CD14-positive monocyte (primary cell): Measurements from ENCODE around the gene NAXD. TPM values are rescaled to one million over a fixed set of nuclear protein-coding genes. Genes with fewer than 3 reads are reported as not detected.

ENCODE experiments used
- DNase-seq, 3 donors: peaks; one replicate each; pipeline ENCODE4 v3.0.0-alpha.2; 2011 to 2022
- H2AFZ ChIP-seq: 2 replicates; pipeline ENCODE4 v1.6.0; 2012; ENCODE audit warnings: mild to moderate bottlenecking, low read depth, low read length, inconsistent platforms; ENCODE audit not compliant: insufficient read depth, poor library complexity, severe bottlenecking
- H3K27ac ChIP-seq, 2 donors: 1 replicate in 1 of 2; 2 replicates in 1 of 2; pipeline ENCODE4 v1.5.1; 2012 to 2013; ENCODE audit warnings: low read length in 2 of 2, control low read depth in 1 of 2, inconsistent platforms in 1 of 2, low read depth in 1 of 2, mild to moderate bottlenecking in 1 of 2
- H3K27me3 ChIP-seq, 2 donors: one replicate each; pipeline versions ENCODE4 v1.6.0 to v1.6.1; 2011 to 2013; ENCODE audit warnings: low read length in 2 of 2; ENCODE audit not compliant: control insufficient read depth in 2 of 2, insufficient read depth in 2 of 2
- H3K36me3 ChIP-seq, 2 donors: replicated peaks in 1 of 2; 1 replicate in 1 of 2; 2 replicates in 1 of 2; pipeline versions ENCODE4 v1.5.1 to v1.6.1; 2012 to 2013; ENCODE audit warnings: low read length in 2 of 2, control low read depth in 1 of 2, inconsistent platforms in 1 of 2, mild to moderate bottlenecking in 1 of 2; ENCODE audit not compliant: insufficient read depth in 2 of 2, control insufficient read depth in 1 of 2
- H3K4me1 ChIP-seq, 2 donors: 1 replicate in 1 of 2; 2 replicates in 1 of 2; pipeline versions ENCODE4 v1.5.1 to v1.6.1; 2012 to 2013; ENCODE audit warnings: low read length in 2 of 2, control low read depth in 1 of 2, inconsistent platforms in 1 of 2, mild to moderate bottlenecking in 1 of 2, moderate library complexity in 1 of 2; ENCODE audit not compliant: insufficient read depth in 2 of 2, control insufficient read depth in 1 of 2
- H3K4me2 ChIP-seq: replicated peaks from 2 replicates; pipeline ENCODE3; 2012; ENCODE audit warnings: low read length, moderate library complexity, mild to moderate bottlenecking; ENCODE audit not compliant: poor library complexity, severe bottlenecking; ENCODE audit errors: extremely low read depth
- H3K4me3 ChIP-seq, 3 experiments: fragments of 200-600 bp in 1 of 3; sonication (generic) in 1 of 3; replicated peaks in 1 of 3; 1 replicate in 2 of 3; 2 replicates in 1 of 3; pipeline ENCODE4 v1.5.1; 2011 to 2013; ENCODE audit warnings: low read length in 3 of 3, mild to moderate bottlenecking in 3 of 3, control low read depth in 2 of 3, low read depth in 2 of 3, inconsistent platforms in 1 of 3, moderate library complexity in 1 of 3
- H3K79me2 ChIP-seq: 2 replicates; pipeline ENCODE4 v1.6.0; 2012; ENCODE audit warnings: mild to moderate bottlenecking, control low read depth, inconsistent platforms, low read length, moderate library complexity; ENCODE audit not compliant: insufficient read depth
- H3K9ac ChIP-seq: 2 replicates; pipeline ENCODE4 v1.6.0; 2017; ENCODE audit warnings: low read length, mild to moderate bottlenecking; ENCODE audit not compliant: insufficient read depth, poor library complexity, severe bottlenecking
- H3K9me3 ChIP-seq, 2 donors: replicated peaks in 1 of 2; 1 replicate in 1 of 2; 2 replicates in 1 of 2; pipeline versions ENCODE4 v1.5.1 to v1.6.1; 2012 to 2013; ENCODE audit warnings: low read length in 2 of 2, control low read depth in 1 of 2; ENCODE audit not compliant: control insufficient read depth in 1 of 2, insufficient read depth in 1 of 2
- H4K20me1 ChIP-seq: 2 replicates; pipeline ENCODE4 v1.6.0; 2012; ENCODE audit warnings: mild to moderate bottlenecking, low read length, control low read depth, moderate library complexity; ENCODE audit not compliant: insufficient read depth
- H3K27ac Mint-ChIP-seq, 7 donors: one replicate each; pipeline ENCODE4 v1.8.0; 2020; ENCODE audit warnings: mild to moderate bottlenecking in 7 of 7, mixed read lengths in 7 of 7, moderate library complexity in 6 of 7, inconsistent platforms in 2 of 7
- H3K27me3 Mint-ChIP-seq, 3 donors: one replicate each; pipeline ENCODE4 v1.8.0; 2021 to 2022; ENCODE audit warnings: low read depth in 3 of 3, mild to moderate bottlenecking in 3 of 3, mixed read lengths in 3 of 3, moderate library complexity in 3 of 3, inconsistent platforms in 1 of 3
- H3K36me3 Mint-ChIP-seq, 2 donors: one replicate each; pipeline ENCODE4 v1.8.0; 2020; ENCODE audit warnings: mixed read lengths in 2 of 2, inconsistent platforms in 1 of 2, mild to moderate bottlenecking in 1 of 2
- H3K4me1 Mint-ChIP-seq: one replicate; pipeline ENCODE4 v1.8.0; 2020; ENCODE audit warnings: mild to moderate bottlenecking, mixed read lengths
- H3K4me3 Mint-ChIP-seq, 2 donors: one replicate each; pipeline ENCODE4 v1.8.0; 2020; ENCODE audit warnings: mild to moderate bottlenecking in 2 of 2, mixed read lengths in 2 of 2, moderate library complexity in 1 of 2
- H3K9me3 Mint-ChIP-seq, 7 donors: one replicate each; pipeline ENCODE4 v1.8.0; 2020 to 2022; ENCODE audit warnings: mixed read lengths in 7 of 7, mild to moderate bottlenecking in 6 of 7, moderate library complexity in 6 of 7, inconsistent platforms in 2 of 7
- CTCF ChIP-seq: fragments of 200-600 bp; IDR thresholded peaks from one replicate; pipeline ENCODE4 v1.8.0; 2022; ENCODE audit warnings: antibody characterized with exemption, mild to moderate bottlenecking
- WGBS: methylation state at CpG from one replicate; pipeline ENCODE4 v1.1.5; 2013; ENCODE audit warnings: missing lambda C conversion rate; ENCODE audit not compliant: insufficient coverage; 5-methylcytosine and 5-hydroxymethylcytosine counted together
- intact Hi-C, 2 donors: fragments of 100-400 bp; cut with micrococcal nuclease; formaldehyde crosslinking; loops; one replicate each; pipeline versions ENCODE4 v1.15.0 to v1.15.1; 2023
- polyA plus RNA-seq, 3 donors: library from polyadenylated mRNA; depleted of rRNA in 1 of 3; unstranded in 2 of 3; stranded (reverse) in 1 of 3; fragments of 300-500 nt in 2 of 3; fragments of >200 nt in 1 of 3; fragmentation: Illumina TruSeq in 2 of 3; gene quantifications; 1 replicate in 2 of 3; 2 replicates in 1 of 3; pipeline ENCODE4 v1.2.3, GENCODE V29; 2012 to 2021

Gene NAXD
- polyA plus RNA-seq, 3 donors, result 7.4 to 22.8 (median 8.5) TPM

- no peaks in the 10 kb centered on the region for H3K27me3 Mint-ChIP-seq
- intact Hi-C loops, result no loop called here
- no peaks in the 10 kb centered on the region for H3K79me2 ChIP-seq
- no peak overlapping the region for H3K9ac ChIP-seq
- no peaks in the 10 kb centered on the region for H3K27me3 ChIP-seq
- 100% methylated on average over 1 of the region's 5 CpGs for WGBS
- no peaks in the 10 kb centered on the region for H3K9me3 Mint-ChIP-seq
- peaks cover 4% of the 10 kb centered on the region for H3K4me1 Mint-ChIP-seq
- TF ChIP-seq CTCF, result no peak
- H3K9me3 ChIP-seq, result no peaks in the 10 kb centered on the region
- peaks cover 94 to 99% of the 10 kb centered on the region in 2 donors for H3K36me3 ChIP-seq
- DNase-seq, result no peak
- peak overlapping the region in 1 of 2 donors; percentile 53 for H3K27ac ChIP-seq
- H3K27ac Mint-ChIP-seq, result peak overlapping the region in 5 of 7 donors; percentile 5 to 75 (median 50)
- H4K20me1 ChIP-seq, result peaks cover 93% of the 10 kb centered on the region
- H3K4me3 Mint-ChIP-seq, result no peak overlapping the region
- H3K4me2 ChIP-seq, result no peak overlapping the region
- no peak overlapping the region for H2AFZ ChIP-seq
- H3K4me1 ChIP-seq, result peaks cover 1 to 4% of the 10 kb centered on the region in 2 donors
- peaks cover 89 to 98% of the 10 kb centered on the region in 2 donors for H3K36me3 Mint-ChIP-seq
- H3K4me3 ChIP-seq, result no peak overlapping the region
Measured at GRCh38 chr13:110639935-110640334, 24.6 kb downstream of the NAXD start.

- Mint-ChIP-seq H3K27me3 (no peaks in the 10 kb centered on the region), H3K4me3 (no peak overlapping the region), H3K4me1 (peaks cover 11% of the 10 kb centered on the region), H3K27ac (peak overlapping the region in 5 of 7 donors; percentile 27 to 75 (median 39)), H3K36me3 (peaks cover 82 to 96% of the 10 kb centered on the region in 2 donors), H3K9me3 (no peaks in the 10 kb centered on the region)
- Histone ChIP-seq H4K20me1 (peaks cover 93% of the 10 kb centered on the region), H2AFZ (no peak overlapping the region), H3K27me3 (no peaks in the 10 kb centered on the region), H3K4me1 (peaks cover 8 to 11% of the 10 kb centered on the region in 2 donors), H3K4me2 (no peak overlapping the region), H3K36me3 (peaks cover 92 to 99% of the 10 kb centered on the region in 2 donors), H3K9me3 (no peaks in the 10 kb centered on the region), H3K27ac (peak overlapping the region in 1 of 2 donors; percentile 53), H3K79me2 (no peaks in the 10 kb centered on the region), H3K9ac (no peak overlapping the region), H3K4me3 (no peak overlapping the region)
- TF ChIP-seq CTCF, result no peak
- DNase-seq, result no peak
- intact Hi-C loops, result no loop called here
- WGBS, result 91% methylated on average over 11 of the region's 13 CpGs
Measured at GRCh38 chr13:110640591-110641029, 25.3 kb downstream of the NAXD start.
